HepG2 (cell line): ENCODE measurements around the gene VAPB.

Experiments used
- CEBPB ChIP-seq: IDR thresholded peaks from 2 replicates; pipeline ENCODE4 v1.6.1; 2011; ENCODE audit warnings: low read depth, low read length, improper control_type of control experiment, borderline replicate concordance
- EHMT2 ChIP-seq: fragments of 200-600 bp; sonication (generic); IDR thresholded peaks from 2 replicates; pipeline ENCODE4 v1.7.0; 2017; ENCODE audit warnings: antibody characterized with exemption, low read depth, low read length, borderline replicate concordance
- EZH2 ChIP-seq: conservative IDR thresholded peaks from 2 replicates; pipeline ENCODE4 v1.6.1; 2012; ENCODE audit warnings: mild to moderate bottlenecking, low read depth, low read length, moderate library complexity
- HDAC2 ChIP-seq: sonication (generic); formaldehyde crosslinking; IDR thresholded peaks from 2 replicates; pipeline ENCODE4 v1.4.0; 2020; ENCODE audit warnings: missing genetic modification reagents
- POLR2A ChIP-seq, 2 experiments: IDR thresholded peaks; 2 replicates each; pipeline ENCODE4 v1.6.1; 2011; ENCODE audit warnings: low read depth in 2 of 2, low read length in 2 of 2, mild to moderate bottlenecking in 1 of 2, moderate library complexity in 1 of 2; ENCODE audit not compliant: insufficient read depth in 1 of 2
- SRY ChIP-seq: sonication (generic); formaldehyde crosslinking; IDR thresholded peaks from 2 replicates; pipeline ENCODE4 v1.8.0; 2022; ENCODE audit warnings: mild to moderate bottlenecking, missing genetic modification reagents
- TCF7 ChIP-seq: sonication (generic); IDR thresholded peaks from 2 replicates; pipeline ENCODE4 v1.6.1; 2016; ENCODE audit warnings: antibody characterized with exemption, low read depth
- TF ChIP-seq, protein P1 (sequence below): sonication (generic); formaldehyde crosslinking; conservative IDR thresholded peaks from 2 replicates; pipeline ENCODE4 v1.5.0; 2020; ENCODE audit warnings: missing genetic modification reagents

DNA sequence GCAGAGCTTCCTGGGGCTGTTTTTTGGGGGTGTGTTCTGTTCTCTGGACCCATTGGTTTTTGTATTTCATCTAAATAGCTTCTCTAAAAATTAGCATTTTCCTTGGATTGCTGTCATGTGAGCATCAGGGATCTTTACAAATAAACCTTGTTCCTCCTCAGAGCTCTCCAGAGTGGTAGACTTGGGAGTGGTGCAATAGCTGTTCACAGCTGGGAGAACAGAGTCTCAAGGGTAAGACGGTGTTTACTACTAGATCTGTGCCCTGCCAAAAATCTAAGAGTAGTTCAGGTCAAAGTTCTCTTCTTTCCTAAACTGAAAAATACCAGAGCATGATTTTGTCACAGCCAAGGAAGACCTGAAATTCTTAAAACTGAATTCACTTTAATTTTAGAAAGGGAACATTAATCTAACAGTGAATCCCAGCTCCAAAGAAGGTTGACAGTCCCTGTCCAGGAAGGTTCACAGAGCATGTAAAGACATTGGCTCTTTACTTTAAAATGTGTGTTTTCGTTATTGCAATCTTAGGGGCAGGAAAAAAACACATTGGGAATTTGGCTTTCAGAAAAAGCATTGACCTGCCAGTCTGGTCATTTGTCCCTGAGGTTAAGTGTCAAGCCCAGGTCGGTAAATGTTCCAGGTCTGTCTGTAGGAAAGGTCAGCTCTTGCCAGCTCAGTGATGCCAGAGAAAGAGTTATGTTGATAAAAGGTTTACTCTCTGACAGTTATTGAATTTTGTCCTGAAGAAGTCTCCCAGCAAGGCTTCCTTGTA lies 43.3 kb downstream of the VAPB start:
- TF ChIP-seq HDAC2 (CRISPR knock-in tag), result no peak
- no peak for TF ChIP-seq CEBPB
- no peak for TF ChIP-seq EHMT2
- TF ChIP-seq, protein P1, sequence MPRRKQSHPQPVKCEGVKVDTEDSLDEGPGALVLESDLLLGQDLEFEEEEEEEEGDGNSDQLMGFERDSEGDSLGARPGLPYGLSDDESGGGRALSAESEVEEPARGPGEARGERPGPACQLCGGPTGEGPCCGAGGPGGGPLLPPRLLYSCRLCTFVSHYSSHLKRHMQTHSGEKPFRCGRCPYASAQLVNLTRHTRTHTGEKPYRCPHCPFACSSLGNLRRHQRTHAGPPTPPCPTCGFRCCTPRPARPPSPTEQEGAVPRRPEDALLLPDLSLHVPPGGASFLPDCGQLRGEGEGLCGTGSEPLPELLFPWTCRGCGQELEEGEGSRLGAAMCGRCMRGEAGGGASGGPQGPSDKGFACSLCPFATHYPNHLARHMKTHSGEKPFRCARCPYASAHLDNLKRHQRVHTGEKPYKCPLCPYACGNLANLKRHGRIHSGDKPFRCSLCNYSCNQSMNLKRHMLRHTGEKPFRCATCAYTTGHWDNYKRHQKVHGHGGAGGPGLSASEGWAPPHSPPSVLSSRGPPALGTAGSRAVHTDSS (CRISPR knock-in tag), result no peak
- no peak for TF ChIP-seq TCF7
- TF ChIP-seq POLR2A (IDR thresholded peaks at IDR 0.05; ENCODE audit: insufficient read depth in 1 of 2, low read depth in 2 of 2, low read length in 2 of 2), result no peak
- TF ChIP-seq EZH2, result no peak
- TF ChIP-seq SRY, result no peak
